NCI-H2107 (cell line): ENCODE data around the gene MVB12B.

ENCODE experiments used
- DNase-seq: peaks from one replicate; lab custom pipeline; 2025; lab: John Stamatoyannopoulos, UW

MVB12B gene

GRCh38 chr9:126407114-126407870 lies 80.7 kb downstream of the MVB12B start:
- no peak for DNase-seq

GRCh38 chr9:126408004-126408403 lies 81.4 kb downstream of the MVB12B start:
- no peak for DNase-seq

DNA sequence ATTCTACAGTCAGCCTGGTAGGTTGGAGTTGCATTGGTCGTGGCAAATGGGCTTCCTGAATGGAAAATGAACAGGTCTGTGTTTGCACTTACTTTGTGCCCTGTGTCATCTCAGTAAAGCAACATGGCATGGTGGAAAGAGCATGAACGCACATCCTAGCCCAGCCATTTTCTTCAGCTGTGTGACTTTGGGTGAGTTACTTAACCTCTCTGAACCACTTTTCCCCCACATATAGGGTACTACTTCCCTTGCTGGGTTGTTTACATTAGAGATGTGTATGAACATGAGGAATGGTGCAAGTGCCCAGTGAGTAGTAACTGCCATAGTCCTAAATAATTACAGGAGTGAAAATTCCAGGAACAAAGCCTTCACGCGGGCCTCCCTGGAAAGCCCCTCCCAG lies 83.6 kb downstream of the MVB12B start:
- DNase-seq: no peak

DNA sequence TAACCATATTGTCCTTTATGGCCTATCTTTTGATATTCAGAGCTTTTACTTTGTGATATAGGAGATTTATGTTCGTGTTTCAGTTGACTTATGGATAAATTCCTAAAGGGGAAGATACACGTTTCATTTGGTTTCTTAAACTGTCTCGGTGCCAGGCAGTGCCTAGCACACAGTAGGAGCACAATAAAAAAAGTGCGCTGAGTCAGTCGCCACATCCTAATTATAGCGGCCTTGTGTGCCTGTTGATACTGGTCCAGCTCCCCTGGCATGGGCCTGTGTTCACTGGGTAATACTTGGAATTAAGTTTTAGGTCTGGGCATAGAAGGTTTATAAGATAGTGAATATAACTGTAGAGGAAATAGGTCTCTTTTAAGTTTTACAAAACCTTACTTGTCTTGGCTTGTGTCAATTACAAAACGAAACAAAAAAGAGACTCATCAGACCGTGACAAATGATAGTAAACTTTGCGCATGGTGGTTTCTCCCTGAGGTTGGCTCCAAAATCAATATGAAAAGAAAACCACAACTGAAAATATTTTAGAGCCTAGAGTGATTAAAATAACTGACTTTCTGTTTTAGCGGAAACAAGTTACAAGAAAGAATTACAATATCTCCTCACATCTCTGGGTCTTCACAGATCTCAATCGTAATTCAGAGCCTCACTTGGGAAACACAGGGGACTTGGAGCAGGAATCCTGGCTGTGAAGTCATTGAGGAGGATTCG lies 84.8 kb downstream of the MVB12B start:
- DNase-seq: peak; percentile 37

- DNase-seq: peak; percentile 68
These were observed 85.3 kb downstream of the MVB12B start for GRCh38 chr9:126411948-126412284.

DNA sequence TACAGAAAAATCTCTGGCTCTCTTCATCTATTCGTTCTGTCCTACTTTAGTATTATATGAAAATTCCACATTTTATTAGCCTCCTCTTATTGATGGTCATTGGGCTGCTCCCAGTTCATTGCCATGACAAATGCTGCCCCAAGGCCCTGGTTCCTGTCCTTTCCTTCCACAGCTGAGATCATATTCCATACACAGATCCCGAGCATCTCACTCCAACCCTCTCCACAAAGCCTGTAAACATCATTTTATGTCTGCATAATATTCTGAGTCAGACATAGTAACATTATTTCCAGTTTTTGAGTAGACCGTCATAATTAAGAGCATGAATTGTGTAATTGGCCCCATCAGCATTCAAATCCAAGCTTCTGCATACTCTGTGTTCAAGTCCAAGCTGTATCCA lies 86.3 kb downstream of the MVB12B start:
- peak; percentile 27 for DNase-seq

DNA sequence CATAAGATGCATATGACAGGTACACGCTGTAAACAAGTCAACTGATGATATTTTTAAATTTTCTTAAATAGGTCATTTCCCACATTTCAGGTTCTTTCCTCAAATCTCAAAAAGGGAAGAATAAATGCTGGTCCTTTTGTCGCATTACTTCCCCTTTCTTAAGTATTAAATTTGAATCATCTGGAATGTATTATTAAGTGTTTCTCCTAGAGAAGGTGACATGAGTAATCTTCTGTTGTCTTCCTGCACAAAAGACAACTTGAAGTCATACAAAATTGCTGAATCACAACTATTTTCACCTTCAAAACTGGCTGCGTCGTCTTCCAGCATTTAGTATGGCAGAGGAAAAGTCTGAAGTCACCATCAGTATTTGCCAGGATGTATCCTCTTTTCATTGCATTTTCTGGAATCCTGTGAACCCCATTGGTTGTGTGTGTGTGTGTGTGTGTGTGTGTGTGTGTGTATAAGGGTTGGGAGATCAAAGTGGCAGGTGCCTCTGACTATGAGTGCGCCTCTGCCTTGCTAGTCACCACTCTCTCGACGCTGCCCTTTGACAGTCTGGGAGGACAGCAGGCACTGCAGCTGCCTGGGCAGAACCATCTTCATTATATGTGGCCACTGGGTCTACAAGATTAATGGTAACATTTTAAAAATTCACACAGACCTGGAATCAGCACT lies 86.9 kb downstream of the MVB12B start:
- DNase-seq: no peak

GRCh38 chr9:126415741-126416370 lies 89.2 kb downstream of the MVB12B start:
- DNase-seq: peak; percentile 54

DNA sequence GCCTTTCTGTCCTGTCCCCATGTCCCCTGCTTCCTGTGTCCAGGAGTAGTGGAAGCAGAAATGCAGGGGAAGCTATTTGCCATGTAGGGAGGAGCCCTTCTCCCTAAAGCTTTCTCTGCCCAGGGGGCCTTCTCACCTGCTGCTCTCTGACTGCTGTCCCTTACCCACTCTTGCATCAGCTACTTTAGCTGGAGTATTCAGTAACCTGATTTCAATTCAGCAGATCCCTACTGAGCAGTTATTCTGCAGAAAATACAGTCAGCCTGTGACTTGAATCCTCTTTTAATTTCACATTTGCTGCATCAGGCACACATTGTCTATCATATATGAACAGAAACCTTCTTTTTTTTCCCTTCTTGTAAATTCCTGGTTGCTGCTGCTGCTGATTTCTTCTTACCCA lies 90.4 kb downstream of the MVB12B start:
- DNase-seq: peak; percentile 80

DNA sequence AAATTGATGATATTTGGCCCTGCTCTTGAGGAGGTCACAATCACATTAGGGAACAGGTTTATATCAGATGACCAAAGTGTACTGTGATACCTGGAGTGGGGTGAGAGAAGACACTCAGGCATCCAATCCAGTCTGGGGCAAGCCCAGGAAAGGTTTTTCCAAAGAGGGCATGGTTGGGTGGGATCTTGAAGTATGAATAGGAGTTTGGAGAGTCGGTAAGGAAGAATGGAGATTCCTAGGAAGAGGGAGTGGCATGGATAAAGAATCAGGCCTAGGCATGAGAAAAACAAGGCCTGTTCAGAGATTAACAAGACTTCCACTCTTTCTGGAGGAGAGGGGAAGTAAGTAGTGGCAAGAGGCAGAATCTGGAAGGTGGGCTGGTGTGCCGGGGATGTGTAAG lies 91.1 kb downstream of the MVB12B start:
- DNase-seq: no peak

GRCh38 chr9:126418608-126419007 lies 92.0 kb downstream of the MVB12B start:
- DNase-seq: no peak

- DNase-seq: peak; percentile 64
These were observed 92.8 kb downstream of the MVB12B start for GRCh38 chr9:126419475-126419874.

GRCh38 chr9:126420135-126420534 lies 93.5 kb downstream of the MVB12B start:
- no peak for DNase-seq

DNA sequence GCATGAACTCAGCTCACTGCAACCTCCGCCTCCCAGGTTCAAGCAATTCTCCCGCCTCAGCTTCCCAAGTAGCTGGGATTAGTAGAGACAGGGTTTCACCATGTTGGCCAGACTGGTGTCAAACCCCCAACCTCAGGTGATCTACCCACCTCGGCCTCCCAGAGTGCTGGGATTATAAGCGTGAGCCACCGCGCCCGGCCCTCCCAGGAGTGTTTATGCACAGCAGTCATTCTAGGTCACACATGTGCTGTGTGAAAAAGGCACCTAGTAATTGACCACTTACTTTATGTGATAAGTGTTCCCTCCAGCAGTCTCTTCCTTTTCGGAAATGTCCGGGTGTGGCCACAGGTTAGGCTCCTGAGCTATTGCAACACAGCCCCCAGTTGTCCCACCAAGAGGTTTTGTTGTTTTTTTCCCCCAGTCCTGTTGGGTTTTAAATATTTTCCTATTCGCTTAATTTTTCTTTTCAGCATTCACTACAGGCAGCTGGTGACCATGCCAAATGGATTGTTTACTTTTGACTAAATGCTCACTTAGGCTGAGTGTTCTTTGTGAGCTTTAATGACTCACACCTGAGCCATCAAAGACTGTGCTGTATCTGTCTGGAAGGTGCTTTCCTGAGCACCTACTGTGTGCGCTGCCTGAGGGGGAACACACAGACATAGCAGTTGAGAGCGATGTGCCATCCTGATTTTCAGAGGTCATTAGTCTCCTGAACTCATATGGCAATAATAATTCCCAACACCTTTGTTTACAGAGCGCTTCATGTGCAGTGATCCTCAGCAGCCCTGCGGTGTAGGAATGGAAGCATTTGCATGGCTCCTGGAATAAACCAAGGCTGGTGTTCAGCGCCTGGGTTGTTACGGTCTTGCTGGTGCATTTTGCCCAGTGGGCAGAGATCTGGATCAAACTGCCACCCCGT lies 94.3 kb downstream of the MVB12B start:
- DNase-seq: no peak

- DNase-seq: no peak
These were observed 95.2 kb downstream of the MVB12B start for GRCh38 chr9:126421567-126422428.

- no peak for DNase-seq
These were observed 96.7 kb downstream of the MVB12B start for GRCh38 chr9:126423142-126423915.

- no peak for DNase-seq
These were observed 97.2 kb downstream of the MVB12B start for GRCh38 chr9:126423916-126424185.

DNA sequence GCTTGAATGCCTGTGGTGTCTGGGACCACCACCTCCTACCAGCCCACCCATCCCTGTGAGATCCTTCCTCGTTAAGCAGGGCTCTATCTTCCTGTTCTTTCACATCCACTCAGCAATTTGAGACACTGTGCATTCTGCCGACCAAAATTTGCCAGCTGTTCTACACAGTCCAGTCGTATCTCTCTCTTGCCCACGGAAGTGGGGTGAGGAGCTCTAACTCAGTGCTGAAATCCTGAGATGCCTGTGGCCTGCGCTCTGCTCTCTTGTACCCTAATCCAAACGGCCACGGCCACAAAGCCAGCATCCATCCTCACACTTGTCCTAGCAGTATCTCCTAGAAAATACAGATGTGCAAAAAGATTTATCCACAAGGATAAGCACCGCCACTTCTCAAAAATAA lies 97.9 kb downstream of the MVB12B start:
- DNase-seq: no peak

DNA sequence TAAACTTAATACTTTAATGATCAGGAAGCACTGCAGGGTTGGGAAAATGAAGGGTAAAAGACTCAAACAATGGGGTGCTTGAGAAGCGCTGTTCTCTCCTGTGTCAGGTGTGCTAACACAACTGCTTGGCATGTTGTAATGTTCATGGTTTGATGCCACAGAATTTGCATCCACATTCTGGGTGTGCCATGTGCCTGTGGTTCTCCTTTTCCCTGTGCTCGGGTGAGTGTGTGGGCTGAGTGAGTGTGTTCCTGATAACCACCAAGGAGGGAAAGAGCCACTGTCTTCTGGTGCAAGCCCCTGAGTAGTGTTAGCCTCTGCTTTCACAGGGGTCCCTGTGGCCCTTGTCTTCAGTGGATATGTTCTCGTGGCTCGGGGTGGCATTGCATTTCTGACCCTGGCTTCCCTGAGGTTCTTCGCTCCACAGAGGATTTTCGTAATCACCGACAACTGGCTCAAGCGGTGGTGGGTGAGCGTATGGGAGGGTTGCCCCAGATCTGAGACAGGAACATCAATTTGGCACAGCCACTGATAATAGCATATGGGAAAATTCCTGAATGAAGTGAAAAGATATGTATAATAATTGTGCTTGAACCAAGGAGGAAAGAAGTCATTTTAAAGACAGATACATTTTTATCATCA lies 102.0 kb downstream of the MVB12B start:
- DNase-seq: no peak

DNA sequence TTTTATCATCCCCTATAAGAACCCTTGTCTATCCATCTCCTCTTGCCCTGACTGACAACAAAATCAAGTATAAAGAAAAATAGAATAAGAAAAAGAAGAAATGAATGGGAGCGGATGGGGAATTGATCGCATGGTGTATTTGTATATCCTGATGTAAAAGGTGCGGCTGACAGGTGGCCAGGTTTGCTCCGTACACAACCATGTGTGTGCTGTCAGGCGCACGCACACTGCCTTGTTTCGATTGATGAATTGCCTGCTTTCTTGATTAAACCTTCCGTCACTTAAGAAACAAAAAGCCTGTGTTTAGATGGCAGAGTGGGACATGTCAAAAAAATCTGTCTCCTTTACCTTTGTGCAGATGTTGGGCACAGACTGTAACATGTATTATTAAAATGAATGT lies 102.6 kb downstream of the MVB12B start:
- no peak for DNase-seq
